Measurements from ENCODE around the gene CACNA1I. TPM values are rescaled to one million over a fixed set of nuclear protein-coding genes. Genes with fewer than 3 reads are reported as not detected.

CACNA1I gene
- total RNA-seq, 1 donor from 2014 or later, result 0.11 TPM

DNA sequence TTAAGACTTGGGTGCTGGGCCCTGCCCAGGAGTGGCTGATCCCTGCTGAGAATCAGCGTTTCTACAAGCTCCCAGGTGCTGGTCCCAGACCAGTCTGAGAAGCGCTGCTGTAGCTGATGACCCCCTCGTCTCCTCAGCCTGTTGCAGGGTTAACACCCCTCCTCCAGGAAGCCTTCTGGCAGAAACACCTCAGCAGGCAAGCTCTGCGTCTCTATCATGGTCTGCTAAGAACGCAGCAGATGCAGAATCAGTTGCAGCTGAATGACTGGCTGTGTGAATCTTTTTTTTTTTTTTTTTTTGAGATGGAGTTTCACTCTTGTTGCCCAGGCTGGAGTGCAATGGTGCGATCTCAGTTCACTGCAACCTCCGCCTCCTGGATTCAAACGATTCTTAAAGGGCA lies 132.5 kb downstream of the CACNA1I start:
- Mint-ChIP-seq H3K9me3 (peaks cover 2% of the 10 kb centered on the region), H3K4me1 (peaks cover 48% of the 10 kb centered on the region), H3K4me3 (no peak overlapping the region), H3K27me3 (ENCODE audit: insufficient read depth, low read depth) (peaks cover 7% of the 10 kb centered on the region), H3K36me3 (no peaks in the 10 kb centered on the region), H3K27ac (no peak overlapping the region)
- H3K9me3 ChIP-seq (ENCODE audit: low read depth), result no peaks in the 10 kb centered on the region
- TF ChIP-seq, protein P1, sequence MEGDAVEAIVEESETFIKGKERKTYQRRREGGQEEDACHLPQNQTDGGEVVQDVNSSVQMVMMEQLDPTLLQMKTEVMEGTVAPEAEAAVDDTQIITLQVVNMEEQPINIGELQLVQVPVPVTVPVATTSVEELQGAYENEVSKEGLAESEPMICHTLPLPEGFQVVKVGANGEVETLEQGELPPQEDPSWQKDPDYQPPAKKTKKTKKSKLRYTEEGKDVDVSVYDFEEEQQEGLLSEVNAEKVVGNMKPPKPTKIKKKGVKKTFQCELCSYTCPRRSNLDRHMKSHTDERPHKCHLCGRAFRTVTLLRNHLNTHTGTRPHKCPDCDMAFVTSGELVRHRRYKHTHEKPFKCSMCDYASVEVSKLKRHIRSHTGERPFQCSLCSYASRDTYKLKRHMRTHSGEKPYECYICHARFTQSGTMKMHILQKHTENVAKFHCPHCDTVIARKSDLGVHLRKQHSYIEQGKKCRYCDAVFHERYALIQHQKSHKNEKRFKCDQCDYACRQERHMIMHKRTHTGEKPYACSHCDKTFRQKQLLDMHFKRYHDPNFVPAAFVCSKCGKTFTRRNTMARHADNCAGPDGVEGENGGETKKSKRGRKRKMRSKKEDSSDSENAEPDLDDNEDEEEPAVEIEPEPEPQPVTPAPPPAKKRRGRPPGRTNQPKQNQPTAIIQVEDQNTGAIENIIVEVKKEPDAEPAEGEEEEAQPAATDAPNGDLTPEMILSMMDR (IDR thresholded peaks at IDR 0.05), result no peak
- TF ChIP-seq EZH2phosphoT487 (IDR thresholded peaks at IDR 0.05), result no peak
- H3K9ac ChIP-seq, result no peak overlapping the region
- H3F3A ChIP-seq (ENCODE audit: low read depth), result peaks cover 8% of the 10 kb centered on the region
- peaks cover 14% of the 10 kb centered on the region for H3K27me3 ChIP-seq
- no peaks in the 10 kb centered on the region for H3K79me2 ChIP-seq (ENCODE audit: low read depth)
- peaks cover 53% of the 10 kb centered on the region for H3K4me1 ChIP-seq
- DNase-seq (ENCODE audit: low spot score), result no peak
- H3K36me3 ChIP-seq, result no peaks in the 10 kb centered on the region
- no peak overlapping the region for H3K4me2 ChIP-seq
- H2AFZ ChIP-seq (replicated peaks), result no peak overlapping the region
- H3K4me3 ChIP-seq, result no peak overlapping the region
- H4K20me1 ChIP-seq (ENCODE audit: low read depth), result no peaks in the 10 kb centered on the region
- H3K27ac ChIP-seq, result no peak overlapping the region

DNA sequence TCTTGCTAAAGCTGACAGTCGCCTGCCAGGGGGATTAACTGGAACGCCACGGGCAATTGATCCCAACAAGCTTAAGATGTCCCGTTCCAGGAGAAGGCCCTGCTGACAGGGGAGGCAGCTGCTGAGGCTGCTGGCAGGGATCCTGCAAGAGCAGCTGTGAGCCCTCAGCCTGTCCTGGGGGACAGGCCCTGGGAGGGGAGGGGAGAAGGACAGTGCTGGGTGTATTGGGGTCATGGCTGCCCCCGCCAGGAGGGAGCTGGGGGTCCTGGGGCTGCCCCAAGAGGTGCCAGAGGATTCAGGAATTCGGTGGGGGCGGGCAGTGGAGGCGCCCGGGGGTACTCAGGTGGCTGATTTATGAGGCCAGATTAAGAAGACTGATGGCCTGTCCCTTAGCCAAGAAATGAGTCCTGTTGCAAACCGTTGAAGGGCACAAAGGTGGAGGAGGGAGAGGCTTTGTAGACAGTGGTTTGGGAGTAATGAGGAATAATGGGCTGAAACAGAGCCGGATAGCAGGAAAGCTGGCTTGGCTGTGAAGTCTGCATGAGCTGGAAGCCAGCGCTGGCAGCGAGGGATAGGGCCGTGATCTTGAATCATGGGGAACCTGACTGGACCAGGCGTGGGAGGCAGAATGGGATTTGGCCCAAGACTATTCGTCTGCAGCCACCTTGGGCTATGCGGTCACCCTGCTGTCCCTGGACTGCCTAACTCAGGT lies 133.5 kb downstream of the CACNA1I start:
- Mint-ChIP-seq H3K27ac (peak overlapping the region; percentile 15), H3K4me1 (peaks cover 51% of the 10 kb centered on the region), H3K9me3 (peaks cover 2% of the 10 kb centered on the region), H3K36me3 (no peaks in the 10 kb centered on the region), H3K4me3 (peak overlapping the region; percentile 53), H3K27me3 (ENCODE audit: insufficient read depth, low read depth) (peaks cover 7% of the 10 kb centered on the region)
- Histone ChIP-seq H3K27me3 (peaks cover 14% of the 10 kb centered on the region), H3K9ac (no peak overlapping the region), H3K79me2 (ENCODE audit: low read depth) (no peaks in the 10 kb centered on the region), H3K4me2 (no peak overlapping the region), H2AFZ (replicated peaks) (no peak overlapping the region), H3K9me3 (ENCODE audit: low read depth) (no peaks in the 10 kb centered on the region), H3K4me3 (no peak overlapping the region), H3K4me1 (peaks cover 53% of the 10 kb centered on the region), H3K27ac (no peak overlapping the region), H3K36me3 (no peaks in the 10 kb centered on the region), H3F3A (ENCODE audit: low read depth) (peaks cover 8% of the 10 kb centered on the region), H4K20me1 (ENCODE audit: low read depth) (no peaks in the 10 kb centered on the region)
- DNase-seq (ENCODE audit: low spot score), result peak; percentile 79
- TF ChIP-seq, protein P1 (IDR thresholded peaks at IDR 0.05), result no peak
- TF ChIP-seq EZH2 (IDR thresholded peaks at IDR 0.05) (no peak), EZH2phosphoT487 (IDR thresholded peaks at IDR 0.05) (no peak)

DNA sequence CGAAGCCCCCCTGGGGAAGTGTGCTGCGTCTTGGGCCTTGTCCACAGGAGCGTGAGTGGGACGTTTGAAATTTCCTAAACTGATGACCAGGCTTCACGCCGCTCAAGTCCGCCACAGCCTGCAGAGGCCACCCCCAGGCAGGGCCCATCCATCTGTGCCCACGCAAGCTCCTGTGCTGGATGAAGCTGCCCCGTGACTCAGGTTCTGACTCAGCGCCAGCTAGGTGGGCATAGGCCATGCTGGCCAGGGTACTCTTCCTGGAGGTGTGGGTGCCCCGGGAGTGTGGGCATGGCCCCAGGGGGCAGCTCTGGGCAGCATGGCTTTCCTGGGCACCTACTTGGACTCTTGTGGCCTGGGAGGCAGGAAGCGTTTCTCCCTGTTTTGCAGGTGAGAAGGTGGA lies 134.8 kb downstream of the CACNA1I start:
- Histone ChIP-seq H3K79me2 (ENCODE audit: low read depth) (no peaks in the 10 kb centered on the region), H3K27me3 (peaks cover 22% of the 10 kb centered on the region), H3K4me3 (no peak overlapping the region), H3K4me2 (no peak overlapping the region), H3K9ac (no peak overlapping the region), H3K27ac (no peak overlapping the region), H3K9me3 (ENCODE audit: low read depth) (no peaks in the 10 kb centered on the region), H3F3A (ENCODE audit: low read depth) (peaks cover 8% of the 10 kb centered on the region), H3K36me3 (no peaks in the 10 kb centered on the region), H2AFZ (replicated peaks) (no peak overlapping the region), H3K4me1 (peaks cover 42% of the 10 kb centered on the region), H4K20me1 (ENCODE audit: low read depth) (no peaks in the 10 kb centered on the region)
- Mint-ChIP-seq H3K9me3 (peaks cover 2% of the 10 kb centered on the region), H3K4me1 (peaks cover 40% of the 10 kb centered on the region), H3K27me3 (ENCODE audit: insufficient read depth, low read depth) (peaks cover 4% of the 10 kb centered on the region), H3K27ac (no peak overlapping the region), H3K4me3 (no peak overlapping the region), H3K36me3 (no peaks in the 10 kb centered on the region)
- no peak for DNase-seq (ENCODE audit: low spot score)
- TF ChIP-seq EZH2 (IDR thresholded peaks at IDR 0.05), result no peak
- TF ChIP-seq, protein P1 (IDR thresholded peaks at IDR 0.05), result no peak
- TF ChIP-seq EZH2phosphoT487 (IDR thresholded peaks at IDR 0.05), result no peak
